HG02973 (cell line): ENCODE results near the gene CCDC78.
"Not testable (repeated sequence)": the region's sequence is repeated elsewhere in the genome, so short reads cannot be mapped to it uniquely, and the experiment has no call there.

Experiments used
- ATAC-seq: cut with Tn5 transposase; IDR thresholded peaks from one replicate; pipeline ENCODE4 v1.9.1; 2021; ENCODE audit warnings: moderate library complexity; ENCODE audit not compliant: unreplicated experiment

CCDC78 gene

DNA sequence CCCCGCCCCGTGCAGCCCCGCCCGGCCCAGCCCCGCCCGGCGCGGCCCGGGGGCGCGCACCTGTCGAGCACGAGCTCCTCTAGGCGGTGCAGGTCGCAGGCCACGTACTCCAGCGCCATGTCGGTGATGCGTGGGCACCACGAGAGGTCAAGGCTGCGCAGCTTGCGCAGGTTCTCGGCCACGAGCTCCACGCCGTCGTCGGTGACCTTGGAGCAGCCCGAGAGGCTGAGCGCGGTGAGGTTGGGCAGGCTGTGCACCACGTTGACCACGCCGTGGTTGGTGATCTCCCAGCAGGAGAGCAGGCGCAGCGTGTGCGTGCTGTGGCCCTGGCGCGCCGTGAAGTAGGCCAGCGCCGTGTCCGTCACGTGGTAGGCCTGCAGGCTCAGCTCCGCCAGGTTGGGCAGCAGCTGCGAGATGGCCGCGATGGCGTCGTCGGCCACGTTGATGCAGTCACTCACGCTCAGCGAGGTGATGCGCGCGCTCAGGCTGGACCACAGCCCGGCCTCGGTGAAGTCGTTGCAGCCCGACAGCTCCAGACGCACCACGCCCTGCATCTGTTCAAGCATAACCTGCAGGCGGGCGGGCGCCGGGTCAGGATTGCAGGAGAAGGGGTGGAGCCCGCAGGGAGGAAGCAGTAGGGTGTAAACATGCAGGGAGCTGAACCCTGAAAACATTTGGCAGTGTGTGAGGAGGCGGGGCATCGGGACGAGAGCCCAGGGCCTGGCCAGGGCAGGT is 30.7 kb downstream of the CCDC78 start:
- no peak for ATAC-seq

DNA sequence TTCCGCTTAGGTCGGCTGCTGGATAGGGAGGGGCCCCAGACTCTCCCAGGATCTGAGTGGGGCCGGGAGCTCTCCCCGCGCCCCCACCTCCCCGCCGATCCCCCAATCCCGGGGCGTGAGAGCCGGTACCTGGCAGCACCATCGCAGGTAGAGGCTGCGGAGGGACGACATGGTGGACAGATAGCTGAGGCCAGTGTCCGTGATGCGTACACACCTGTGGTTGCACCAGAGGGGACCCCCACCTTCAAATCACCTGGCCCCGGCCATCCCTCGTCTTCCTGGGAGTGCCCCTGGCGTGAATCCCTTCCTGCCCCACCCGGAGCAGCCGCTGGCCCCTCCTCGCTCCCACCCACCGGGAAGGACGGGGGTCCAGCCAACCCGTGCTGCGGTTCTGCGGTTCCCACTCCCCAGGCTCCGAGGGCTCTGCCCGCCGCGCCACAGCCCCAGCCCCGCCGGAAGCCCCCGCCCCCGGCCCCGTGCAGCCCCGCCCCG is 31.3 kb downstream of the CCDC78 start:
- no peak for ATAC-seq

DNA sequence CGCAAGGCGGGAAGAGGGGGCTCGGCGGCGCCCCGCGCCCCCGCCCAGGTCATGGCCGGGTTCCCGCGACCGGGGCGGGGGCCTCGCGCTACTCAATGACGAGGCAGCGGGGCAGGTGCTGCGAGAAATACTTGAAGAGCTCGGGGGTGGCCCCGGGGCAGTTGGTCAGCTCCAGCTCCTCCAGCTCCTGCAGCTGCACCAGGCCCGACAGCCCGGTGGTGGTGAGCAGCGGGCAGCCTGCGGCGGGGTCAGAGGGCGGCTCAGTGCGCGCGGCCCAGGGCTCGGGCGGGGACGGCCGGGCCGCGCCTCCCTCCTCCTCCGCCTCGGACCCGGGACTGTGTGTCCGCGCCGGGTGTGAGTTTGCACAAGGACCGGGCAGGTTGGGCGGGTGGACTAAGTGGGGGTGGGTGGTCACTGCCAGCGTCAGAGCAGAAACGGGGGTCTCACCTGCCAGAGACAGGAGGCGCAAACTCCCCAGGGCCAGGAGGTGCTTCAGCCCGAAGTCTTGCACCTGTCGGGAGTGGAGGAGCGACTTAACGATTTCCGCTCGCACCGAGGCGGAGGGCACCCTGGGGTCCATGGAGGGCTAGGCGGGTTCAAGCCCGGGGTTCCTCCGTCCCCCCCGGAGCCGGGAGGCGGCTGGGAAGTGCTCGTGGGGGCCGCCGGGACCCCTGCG is 31.9 kb downstream of the CCDC78 start:
- no peak for ATAC-seq

DNA sequence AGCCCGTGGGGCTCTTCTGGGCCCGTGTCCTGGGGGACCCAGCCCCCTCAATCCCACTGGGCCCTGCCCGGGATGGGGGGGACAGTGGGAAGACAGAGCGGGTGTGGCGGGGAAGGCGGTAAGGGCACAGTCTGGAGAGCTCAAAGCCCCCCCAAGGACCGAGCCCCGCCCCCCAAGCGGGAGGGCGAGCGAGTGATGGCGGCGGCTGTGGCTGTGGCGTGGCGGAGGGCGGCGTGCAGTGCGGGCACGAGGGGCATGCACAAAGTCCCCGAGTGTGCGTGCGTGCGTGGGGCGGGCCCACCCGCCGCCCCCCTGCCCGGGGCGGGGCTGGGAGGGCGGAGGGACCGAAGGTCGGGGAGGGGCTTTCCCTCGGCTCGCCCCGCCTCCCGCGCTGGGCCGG is 32.5 kb downstream of the CCDC78 start:
- no peak for ATAC-seq

DNA sequence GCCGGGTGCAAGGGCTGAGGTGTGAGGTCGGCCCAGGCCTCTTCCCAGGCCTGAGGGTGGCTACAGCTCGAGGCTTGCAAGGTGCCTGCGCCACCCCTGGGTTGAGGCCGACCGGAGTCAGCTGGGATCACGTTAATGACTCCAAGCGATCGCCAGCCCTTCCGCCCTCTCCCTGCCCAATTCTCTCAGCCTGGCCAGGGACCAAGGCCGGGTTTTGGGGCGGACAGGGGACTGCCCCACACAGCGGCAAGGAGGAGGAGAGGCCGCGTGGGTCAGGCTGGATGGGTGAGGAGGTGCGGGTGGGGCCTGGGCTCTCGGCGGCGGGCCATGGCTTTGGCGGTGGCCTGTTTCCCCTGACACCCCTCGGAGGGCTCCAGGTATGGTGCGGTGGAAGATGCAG is 32.9 kb downstream of the CCDC78 start:
- ATAC-seq: no peak

DNA sequence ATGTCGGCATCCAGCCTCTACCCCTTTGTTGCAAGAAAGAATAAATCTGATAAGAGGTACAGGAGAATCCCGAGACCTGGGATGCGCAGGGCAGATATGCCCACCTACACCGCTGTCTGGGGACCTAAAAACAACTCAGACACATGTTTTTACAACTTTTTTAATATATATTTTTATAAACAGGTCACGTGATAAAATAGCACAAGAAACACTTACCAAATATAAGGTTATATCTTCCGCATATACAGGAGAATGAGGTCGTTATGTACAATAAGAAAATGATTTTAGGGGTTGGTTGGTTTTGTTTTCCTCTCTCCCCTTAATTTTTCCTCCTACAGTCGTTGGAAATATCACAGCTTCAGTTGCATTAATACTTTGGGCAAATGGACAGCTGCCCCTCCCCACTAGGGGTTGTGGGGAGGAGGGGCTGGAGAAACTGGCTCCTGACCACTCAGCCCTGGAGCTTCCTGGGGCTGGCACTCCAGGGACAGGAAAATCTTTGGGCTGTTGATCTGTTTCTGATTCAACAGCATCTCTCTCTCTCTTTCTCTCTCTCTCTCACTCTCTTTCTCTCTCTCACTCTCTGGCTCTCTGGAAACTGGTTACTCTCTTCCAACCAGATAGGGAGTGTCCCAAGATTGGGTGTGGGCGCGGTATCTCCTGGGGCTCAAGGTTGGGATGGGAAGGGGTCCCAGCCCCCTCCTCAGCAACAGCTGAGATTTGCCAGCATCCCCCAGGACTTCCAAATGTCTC is 33.7 kb downstream of the CCDC78 start:
- no peak for ATAC-seq

DNA sequence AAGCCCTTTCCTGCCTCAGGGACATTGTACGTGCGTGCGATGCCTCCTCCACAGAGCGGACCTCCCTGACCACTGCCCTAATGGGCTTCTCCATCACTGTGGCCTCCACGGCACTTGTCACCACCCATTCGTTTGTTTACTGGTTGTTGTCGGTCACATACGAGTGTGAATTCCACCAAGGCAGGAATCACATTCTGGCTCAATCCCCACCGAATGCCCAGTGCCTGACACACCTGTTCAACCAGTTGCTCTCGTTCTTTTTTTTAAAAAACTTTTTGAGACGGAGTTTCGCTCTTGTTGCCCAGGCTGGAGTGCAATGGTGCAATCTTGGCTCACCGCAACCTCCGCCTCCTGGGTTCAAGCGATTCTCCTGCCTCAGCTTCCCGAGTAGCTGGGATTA is 35.0 kb downstream of the CCDC78 start:
- not testable (repeated sequence) for ATAC-seq

DNA sequence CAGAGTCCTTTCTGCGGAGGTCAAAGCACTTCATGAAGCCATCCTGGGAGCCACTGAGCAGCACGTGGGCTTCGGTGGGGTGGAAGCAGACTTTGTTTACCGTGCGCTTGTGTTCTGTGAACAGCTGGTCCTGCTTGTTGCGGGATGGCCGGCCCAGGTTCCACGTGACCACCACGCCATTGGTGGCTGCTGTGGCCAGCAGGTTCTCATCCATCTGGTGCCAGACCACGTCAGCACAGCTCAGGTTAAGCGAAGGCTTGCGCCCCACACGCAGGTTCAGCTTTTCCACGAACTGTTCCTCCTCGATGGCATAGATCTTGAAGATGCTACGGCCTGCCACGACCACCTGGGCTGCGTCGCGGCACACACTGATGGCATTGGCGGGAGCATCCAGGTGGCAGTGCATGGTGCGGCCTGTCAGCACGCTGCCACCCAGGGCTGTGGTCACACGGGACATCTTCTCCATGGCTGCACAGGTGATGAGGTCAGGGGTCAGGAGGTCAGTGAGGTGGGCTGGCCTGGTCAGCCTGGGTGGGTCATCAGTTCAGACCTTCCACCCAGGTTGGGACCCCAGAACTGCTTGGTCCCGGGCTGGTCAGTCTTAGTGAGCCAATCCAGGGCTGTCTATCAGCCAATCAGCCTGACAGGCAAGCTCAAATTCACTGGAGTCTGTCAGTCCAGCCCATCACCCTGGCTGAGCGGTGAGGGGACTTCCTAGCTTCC is 36.9 kb downstream of the CCDC78 start:
- ATAC-seq: no peak

DNA sequence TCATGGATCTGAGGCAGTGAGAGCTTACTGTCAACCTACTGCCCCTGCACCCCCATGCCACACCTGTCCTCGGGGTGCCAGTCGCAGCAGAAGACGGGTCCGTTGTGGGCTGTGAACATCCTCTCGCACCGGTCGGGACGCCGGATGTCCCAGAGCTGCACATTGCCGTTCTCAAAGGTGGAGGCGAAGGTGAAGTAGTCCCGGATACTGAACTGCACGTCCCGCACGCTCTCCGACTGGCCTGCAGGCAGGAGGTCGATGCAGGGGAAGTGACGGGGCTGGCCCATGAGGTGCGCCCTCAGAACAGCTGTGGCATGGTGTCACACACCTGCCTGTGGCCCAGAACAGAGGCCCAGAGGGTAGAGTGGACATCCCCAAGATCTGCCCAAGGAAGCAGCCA is 38.7 kb downstream of the CCDC78 start:
- ATAC-seq: no peak

DNA sequence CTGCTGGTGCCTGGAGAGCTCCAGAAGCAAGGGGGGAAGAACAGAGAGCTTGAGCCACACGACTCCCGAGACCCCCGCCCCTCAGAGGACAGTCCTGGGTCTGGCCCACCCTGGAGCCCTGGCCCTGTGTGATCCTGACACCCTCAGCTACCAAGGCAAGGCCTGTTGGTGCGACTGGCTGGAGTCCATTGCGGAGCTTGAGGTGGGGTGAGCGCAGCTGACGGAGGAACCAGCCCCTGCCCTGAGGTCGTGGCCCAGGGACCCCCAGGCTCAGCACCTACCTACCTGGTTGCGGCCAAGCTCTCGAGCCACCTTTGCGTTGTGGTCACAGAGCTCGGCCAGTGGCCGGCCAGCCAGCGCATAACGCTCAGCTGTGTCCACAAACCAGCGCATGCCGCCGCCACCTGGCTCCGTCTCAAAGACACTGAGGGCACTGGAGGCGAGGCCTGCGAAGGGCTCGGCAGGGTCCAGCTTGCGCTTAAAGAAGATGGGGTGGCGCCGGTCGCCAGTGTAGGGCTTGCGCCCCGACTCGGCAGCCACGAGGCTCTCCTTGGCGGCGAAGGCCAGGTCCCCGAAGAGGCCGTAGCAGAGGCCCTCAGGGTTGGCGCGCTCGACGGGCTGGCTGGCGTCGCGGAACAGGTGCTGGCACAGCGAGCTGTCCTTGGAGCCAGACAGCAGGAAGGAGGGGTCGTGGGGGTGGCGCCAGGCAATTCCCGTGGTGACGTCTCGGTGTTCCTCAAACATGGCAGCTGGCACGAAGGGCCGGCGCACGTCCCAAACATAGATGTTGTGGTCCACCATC is 39.6 kb downstream of the CCDC78 start:
- ATAC-seq: no peak

DNA sequence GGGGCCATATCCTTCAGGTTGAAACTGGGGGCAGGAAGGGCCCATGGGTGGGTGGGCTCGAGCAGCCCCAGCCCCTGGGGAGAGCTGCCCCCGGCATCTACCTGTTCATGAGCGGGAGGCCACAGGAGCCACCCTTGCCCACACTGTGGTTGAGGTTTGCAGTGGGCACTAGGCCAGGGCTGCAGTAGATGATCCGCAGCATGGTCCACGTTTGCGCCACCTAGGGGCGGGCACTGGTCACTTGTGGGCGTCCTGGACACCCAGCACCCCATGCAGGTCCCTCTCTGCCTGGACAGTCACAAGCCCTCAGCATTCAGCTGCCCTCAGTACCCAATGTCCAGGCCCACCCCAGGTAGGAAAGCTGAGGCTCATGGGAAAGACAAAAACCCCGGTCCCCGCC is 40.3 kb downstream of the CCDC78 start:
- no peak for ATAC-seq

DNA sequence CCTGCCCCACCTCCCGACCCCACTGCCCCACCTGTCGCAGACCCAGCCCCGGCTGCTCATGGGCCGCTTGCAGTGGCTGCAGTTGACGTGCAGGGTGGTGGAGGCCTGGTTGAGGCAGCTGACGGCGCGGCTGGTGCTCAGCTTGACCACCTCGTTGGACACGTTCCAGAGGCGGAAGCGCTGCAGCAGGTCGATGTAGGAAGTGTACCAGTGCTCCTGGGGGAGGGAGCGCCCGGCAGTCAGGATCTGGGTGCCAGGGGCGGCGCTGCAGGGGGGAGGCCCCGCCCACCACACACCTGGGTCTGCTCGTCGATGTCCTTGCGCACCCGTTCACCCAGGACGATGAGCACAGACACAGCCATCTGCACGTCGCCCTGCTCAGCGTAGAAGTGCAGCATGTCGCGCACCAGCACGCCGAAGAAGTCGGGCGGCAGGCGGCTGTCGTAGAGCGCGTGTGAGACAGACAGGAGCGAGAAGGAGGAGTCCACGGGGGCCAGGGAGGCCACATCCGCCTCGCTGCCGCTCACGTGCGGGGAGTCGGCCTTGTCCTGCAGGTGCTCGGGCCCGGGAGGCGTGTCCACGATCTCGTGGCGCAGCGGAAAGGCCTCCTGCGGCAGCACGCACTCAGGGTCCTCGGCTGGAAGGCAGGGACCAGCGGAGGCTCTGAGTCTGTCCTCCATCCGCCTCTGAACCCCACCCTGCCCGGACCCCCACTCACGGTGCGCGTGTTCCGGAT is 41.1 kb downstream of the CCDC78 start:
- ATAC-seq: no peak

DNA sequence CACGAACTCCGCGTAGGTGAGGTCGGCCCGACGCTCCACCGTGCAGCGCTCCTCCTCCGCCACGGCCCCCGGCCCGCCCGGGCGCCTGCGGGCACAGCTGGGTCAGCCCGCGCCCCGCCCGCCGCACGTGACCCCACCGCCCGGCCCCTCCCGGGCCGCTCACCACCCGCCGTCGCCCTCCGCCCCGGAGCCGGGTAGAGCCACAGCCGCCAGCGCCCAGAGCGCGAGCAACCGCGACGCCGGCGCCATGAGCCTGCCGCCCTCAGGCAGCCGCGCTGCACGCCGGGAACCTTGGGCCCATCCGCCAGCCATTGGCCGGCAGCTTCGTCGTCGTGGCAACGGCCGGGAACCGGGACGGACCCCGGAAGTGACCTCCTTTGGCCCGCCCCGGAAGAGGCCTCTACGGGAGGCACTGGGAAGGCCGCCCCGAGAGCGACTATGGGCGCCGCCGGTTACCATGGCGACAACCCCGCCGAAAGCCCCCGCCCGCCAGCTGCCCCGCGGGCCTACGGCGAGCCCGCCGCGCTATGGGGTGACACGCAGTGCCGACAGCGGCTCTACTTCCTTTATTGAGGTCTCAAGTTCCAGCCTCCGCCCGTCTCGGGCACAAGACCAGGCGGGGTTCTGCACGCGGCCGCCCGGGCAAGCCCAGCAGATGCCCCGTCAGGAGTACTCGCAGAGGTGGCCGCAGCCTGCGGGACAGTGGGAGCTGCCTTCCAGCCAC is 42.0 kb downstream of the CCDC78 start, which contains the start of gene JMJD8:
TSS of gene JMJD8 (minus strand) at position 264 of the 724 bp plus-strand sequence. CDS start at position 249, 15 bp downstream.
- ATAC-seq: peak; percentile 56

DNA sequence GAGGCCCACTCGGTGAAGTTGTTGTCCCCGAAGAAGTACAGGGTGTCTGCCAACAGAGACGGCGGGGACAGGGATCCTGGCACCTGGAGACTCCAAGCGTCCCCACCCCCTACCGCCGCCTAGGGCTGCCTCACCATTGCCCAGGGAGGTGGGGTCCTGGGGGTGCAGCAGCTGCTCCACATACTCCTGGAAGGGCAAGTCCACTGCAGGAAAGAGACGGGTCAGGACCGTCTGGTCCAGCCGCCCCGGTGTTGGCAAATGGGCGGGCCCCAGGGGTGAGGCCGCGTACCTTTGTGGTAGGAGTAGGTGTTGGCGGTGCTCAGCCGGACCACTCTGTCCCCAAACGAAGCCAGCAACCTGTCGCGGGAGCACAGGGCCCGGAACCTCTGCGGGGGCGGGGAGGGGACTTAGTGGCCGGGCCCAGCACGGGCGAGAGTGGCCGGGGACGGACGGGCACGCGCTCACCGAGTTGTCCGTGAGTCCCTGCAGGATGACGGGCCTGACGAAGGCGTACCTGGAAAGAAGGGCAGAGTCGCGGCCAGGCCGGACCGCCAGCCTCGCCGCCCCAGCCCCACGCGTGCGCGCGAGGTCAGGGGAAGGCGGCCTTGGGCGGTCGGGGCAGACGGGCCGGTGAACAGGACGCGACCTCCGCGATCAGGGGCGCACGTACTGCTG is 42.7 kb downstream of the CCDC78 start:
- no peak for ATAC-seq

DNA sequence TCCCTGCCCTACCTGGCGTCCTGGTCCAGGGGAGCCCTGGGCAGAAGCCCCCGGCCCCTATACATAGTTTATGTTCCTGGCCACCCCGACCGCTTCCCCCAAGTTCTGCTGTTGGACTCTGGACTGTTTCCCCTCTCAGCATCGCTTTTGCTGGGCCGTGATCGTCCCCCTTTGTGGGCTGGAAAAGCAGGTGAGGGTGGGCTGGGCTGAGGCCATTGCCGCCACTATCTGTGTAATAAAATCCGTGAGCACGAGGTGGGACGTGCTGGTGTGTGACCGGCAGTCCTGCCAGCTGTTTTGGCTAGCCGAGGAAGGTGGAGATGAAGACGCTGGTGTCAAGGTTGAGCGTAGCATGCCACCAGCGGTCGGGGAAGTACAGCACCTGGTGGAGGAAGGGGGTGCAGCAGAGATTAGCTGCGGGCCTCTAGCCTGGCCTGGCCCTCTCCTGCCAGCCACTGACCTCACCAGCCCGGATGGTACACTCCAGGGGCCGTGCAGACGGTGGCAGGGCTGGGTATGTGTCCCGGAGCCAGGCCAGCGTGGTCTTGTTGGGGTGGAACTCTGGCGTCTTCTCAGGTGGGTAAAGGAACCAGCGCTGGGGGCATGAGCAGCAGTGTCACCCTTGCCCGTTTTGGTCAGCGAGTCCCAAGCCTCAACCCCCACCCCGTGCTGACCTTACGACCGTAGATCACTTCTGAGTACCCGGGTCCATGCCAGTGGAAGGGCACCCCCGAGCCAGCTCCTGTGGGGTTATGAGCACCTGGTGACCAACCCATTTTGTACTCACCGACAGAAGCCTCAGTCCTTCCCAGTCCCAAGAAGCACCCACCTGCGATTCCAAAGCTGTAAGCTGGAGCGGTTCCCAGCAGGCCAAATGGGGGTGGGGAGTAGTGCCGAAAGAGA is 43.5 kb downstream of the CCDC78 start:
- no peak for ATAC-seq

DNA sequence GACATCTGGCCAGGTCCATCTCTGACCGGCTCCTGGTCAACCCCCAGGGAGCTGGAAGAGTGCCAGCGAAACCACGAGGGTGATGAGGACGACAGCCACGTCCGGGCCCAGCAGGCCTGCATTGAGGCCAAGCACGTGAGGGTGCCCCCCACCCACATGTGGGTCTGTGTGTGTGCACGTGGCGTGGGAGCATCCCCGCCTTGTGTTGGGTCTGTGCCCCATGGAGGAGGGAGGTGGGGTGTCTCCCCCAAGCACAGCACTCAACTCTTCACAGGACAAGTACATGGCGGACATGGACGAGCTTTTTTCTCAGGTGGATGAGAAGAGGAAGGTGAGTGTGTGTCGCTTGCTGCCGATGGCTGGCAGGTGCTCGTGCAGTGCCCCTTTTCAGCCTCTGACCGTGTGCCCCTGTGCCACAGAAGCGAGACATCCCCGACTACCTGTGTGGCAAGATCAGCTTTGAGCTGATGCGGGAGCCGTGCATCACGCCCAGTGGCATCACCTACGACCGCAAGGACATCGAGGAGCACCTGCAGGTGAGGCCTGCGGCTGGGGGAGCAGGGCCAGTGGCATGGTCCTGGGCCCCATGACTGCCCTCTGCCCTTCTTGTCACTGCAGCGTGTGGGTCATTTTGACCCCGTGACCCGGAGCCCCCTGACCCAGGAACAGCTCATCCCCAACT is 44.4 kb downstream of the CCDC78 start:
- no peak for ATAC-seq
